Activated CD4-positive, alpha-beta T cell treated with anti-CD3 and anti-CD28 coated beads, Interleukin-2, amount 50 U/mL, for 4 hours (primary cell): ENCODE results near the gene KAZN.

ENCODE experiments used
- DNase-seq, 2 experiments: peaks; one replicate each; pipeline ENCODE4 v3.0.0-alpha.2; 2020

The KAZN gene

GRCh38 chr1:14748151-14748550, 149.7 kb downstream of the KAZN start:
- no peak for DNase-seq

GRCh38 chr1:14748977-14749376, 150.5 kb downstream of the KAZN start:
- no peak for DNase-seq

DNA sequence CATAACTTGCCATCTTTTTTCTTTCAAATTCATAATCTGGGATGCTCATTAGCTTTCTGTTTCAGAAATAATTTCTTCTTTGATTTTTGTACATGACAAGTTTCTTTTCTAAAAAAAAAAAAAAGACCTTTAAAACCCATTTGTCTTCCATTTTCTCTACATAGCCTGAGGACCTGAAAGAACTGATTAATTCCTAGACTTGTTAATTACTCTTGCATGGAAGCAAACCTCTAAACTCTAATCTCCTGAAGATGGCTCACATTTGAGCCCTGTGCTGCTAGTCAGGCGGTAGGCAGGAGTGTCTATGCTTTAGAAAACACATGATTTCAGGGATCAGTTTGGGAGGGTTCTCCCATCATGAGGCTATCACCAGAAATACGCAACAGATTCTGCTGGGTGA, 152.0 kb downstream of the KAZN start:
- DNase-seq, result no peak

- no peak for DNase-seq
These were observed 157.2 kb downstream of the KAZN start for GRCh38 chr1:14755518-14756252.

DNA sequence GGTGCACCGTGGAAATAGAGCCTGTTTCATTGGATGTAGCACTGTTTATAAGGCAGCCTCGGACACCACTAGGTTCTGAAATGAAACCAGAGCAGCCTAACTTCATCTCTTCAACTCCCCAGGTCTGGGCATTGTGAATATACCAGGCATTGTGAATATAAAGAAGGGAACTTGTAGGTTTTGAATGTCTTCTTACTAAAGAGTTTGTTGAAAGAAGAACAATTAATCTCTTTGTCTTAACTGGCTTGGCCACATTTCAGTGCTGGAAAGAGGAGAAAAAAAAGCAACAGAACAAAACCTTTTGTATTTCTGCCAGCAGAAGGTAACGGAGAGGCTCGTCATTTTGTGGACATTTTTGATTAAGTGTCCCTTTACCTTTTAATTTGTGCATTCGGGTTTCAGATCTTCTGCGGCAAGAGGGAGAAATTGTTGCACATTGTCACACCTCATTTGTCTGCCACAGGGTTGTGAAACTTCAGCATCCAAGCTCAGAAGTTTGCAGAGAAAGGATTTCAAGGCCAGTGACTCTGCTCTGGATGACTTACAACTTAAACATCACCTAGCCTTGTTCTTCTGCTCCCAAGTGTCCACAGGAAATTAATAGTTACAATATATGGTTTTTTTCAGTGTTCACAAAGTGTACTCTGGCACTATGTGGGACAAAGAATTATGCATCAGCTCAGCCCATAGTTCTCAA, 158.3 kb downstream of the KAZN start:
- no peak for DNase-seq

DNA sequence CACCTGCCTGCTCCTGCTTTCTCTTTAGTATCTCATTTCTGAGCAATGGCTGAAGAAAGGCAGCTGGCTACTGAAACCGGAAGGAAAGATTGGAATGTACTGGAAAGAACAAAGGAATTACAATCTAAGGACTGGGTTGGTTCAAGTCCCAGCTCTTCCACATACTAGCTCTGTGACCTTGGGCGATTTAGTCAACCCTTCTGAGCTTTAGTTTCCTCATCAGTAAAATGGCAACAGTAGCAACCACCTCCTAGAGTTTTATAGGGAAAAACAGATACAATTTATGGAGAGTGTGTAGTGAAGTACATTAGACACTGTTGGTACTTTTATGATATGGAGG, 158.8 kb downstream of the KAZN start:
- no peak for DNase-seq

DNA sequence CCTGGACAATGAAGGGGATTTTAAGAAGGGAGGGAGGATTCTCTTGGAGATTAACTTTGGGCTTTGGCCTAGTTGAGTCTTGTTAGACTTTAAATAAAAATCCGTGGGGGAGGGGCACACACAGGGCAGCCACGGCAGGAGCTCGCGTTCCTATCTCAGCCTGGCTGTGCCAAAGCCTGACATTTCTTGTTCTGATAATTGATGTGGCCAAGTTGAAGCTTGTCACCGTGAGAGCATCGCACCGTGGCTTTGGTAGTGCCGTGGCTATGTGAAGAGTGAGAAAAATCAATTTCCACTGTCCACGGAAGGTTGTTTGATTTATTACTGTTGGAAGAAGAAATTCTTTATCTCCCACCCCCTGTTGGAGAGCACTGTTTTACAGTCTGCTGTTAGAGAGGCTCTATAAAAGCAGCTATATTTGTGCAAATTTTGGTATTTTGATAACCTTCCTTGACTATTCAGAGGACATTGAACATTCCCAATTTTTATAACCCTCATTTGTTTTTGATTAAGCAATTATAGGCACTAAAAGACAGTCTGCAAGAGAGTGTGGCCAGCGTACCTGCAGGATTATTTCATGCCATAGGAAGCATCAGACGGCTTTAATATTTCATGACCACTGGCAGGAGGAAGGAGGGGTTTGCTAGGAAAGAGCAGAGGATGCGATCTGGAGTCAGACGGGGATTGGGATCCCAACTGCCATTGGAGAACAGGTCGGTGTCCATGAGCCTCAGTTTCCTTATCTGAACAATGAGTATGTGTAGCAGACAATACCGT, 160.7 kb downstream of the KAZN start:
- no peak for DNase-seq

DNA sequence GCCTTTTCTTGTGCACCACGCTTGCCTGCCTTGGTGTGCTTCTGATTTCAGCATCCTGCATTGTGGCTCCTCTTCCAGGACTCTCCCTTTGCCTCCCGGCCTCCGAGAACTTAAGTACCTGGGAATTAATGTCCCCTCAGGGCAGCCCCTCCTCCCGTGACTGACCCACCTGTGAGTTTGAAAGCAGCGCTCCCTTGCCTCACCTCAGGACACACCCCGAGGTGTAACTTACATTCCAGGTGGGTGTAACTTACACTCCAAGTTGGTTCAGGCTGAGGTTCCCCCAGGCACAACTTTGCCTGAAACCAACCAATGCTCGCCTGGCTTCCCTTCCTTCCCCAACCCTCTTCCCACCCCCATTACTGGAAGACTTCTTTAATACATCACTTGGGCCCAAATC, 161.4 kb downstream of the KAZN start:
- DNase-seq, result no peak

DNA sequence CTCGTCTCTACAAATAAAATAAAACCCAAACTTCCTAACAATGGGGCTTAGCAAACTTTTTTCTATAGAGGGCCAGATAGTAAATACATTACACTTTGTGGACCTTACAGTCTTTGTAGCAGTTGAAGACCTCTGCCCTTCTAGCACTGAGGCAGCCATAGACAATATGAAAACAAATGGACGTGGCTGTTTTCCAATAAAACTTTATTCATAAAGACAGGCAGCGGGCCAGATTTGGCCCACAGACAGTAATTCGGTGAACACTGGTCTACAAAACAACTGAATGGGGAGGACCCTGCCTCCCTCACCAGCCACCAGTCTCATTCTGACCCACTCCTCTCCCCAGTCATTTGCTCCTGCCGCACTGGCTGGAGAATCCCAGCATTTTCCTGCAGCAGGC, 162.3 kb downstream of the KAZN start:
- DNase-seq, result no peak

DNA sequence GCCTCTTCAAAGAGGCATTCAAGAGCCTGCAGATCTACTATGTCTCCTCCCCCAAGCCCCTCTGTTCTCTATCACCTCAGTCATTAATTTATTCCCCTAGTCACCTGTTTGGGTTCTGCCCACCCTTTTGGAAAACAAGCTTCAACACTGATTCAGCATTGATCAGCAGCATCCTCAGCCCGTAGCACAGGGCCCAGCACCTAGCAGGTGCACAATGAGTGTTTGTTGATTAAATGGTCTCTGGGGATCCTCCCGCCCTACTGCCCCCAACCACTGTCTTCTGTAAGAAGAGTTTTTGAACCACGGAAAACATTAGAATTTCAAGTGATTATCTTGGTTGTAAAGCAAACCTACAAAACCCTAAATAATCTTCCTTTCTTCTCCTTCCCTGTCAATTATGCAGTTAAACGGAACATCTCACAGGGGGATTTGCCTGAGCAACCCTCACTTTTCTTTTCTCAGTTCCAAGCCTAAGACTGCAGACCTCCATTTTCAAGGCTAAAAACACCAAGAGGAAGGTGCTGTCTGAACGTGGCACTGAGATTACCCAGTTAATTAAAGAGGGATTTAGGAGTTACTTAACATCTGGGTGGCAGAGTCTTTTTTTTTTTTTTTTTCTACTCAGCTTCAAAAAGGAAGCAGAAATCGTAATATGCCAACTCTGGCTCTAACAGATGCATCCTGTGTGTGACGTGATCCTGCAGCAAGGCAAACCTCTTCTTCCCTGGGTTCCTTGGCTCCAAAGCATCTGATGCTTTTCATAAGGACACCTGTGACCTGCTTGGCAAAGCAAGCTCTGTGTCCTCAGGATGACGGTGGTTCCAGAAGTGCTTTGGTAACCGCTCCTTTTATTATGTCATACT, 163.0 kb downstream of the KAZN start:
- DNase-seq, result no peak

DNA sequence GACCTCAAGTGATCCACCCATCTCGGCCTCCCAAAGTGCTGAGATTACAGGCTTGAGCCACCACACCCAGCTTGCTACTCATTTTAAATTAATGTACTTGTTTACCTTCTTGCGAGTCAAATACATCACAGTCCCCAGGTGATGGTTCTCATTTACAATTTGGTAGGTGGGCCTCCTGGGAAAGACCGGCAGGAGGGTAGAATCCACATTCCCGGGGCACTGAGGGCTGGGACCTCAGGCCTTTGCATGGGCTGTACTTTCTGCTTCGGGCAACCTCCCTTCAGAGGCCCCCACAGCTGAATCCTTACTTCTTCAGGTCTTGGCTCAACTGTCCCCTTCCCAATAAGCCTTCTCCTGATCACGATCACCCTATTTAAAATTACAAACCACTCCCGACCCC, 165.5 kb downstream of the KAZN start:
- DNase-seq, result no peak

GRCh38 chr1:14765773-14766172, 167.3 kb downstream of the KAZN start:
- no peak for DNase-seq

DNA sequence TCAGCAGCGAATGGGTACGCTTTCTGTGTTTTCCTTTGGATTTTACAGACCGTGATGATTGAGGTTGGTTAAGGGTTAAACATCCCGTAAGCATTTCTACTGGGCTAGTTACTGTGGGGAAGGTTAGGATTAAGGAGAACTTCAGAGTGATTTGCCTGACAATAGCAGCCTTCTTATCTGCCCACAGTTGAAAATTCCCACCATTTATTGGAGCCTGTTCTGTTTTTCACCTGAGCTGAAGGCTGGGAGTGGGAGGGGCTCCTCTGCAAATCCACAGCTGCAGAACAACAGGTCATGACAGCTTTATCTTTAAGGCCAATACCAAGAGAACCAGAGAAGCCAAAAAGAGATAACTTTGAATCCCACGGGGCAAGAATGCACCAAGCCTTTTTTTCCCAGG, 168.6 kb downstream of the KAZN start:
- no peak for DNase-seq

DNA sequence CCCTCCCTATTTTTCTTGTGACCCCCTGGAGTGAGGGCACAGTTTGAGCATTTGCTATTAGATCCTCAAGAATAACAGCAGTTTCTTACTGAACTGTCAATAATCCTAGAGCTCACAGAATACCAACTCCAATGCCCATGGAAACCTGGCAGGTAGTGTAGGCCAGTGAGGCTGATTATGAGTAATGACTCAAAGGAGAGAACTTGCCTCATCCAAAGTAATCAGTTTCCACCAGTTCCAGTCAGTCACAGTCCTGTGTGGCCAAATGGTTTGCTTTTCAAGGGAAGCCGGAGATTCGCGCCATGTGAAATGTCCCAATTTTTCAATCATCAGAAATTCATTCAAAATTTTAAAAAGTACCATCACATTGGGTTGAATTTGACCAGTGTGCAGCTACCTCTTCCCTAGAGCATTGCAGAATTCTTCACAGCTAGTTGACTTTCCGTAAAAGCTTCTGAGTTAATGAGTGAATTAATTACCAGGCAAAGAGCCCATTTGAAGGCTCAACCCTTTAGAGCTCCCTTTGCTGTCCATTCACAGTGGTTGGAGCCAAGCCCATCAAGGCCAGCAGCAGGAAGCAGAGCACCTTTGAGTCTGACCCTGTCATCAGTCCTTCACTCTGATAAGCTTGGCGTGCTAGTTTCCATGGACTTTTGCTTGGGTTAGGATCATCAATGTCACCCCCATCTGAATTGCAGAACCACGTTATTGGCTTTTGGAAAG, 170.3 kb downstream of the KAZN start:
- no peak for DNase-seq

GRCh38 chr1:14769486-14770274, 171.2 kb downstream of the KAZN start:
- no peak for DNase-seq

GRCh38 chr1:14773396-14774025, 175.0 kb downstream of the KAZN start:
- DNase-seq, result no peak

DNA sequence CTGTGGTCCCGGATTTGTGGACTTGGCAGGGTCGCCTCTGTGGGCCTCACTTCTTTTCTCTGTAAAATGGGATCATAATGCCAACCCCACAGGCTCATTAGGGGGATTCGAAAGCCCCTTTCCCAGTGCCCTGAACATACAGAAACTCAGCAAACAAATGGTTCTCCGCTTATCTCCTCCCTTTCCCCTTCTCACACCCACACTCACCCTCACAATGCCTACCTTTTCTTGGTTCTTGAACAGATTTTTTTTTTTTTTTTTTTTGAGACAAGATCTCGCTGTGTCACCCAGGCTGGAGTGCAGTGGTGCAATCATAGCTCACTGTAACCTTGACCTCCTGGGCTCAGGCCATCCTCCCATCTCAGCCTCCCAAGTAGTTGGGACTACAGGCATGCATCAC, 175.7 kb downstream of the KAZN start:
- DNase-seq, result no peak

GRCh38 chr1:14774988-14775387, 176.5 kb downstream of the KAZN start:
- DNase-seq, result no peak

- no peak for DNase-seq
These were observed 176.9 kb downstream of the KAZN start for GRCh38 chr1:14775434-14775833.

DNA sequence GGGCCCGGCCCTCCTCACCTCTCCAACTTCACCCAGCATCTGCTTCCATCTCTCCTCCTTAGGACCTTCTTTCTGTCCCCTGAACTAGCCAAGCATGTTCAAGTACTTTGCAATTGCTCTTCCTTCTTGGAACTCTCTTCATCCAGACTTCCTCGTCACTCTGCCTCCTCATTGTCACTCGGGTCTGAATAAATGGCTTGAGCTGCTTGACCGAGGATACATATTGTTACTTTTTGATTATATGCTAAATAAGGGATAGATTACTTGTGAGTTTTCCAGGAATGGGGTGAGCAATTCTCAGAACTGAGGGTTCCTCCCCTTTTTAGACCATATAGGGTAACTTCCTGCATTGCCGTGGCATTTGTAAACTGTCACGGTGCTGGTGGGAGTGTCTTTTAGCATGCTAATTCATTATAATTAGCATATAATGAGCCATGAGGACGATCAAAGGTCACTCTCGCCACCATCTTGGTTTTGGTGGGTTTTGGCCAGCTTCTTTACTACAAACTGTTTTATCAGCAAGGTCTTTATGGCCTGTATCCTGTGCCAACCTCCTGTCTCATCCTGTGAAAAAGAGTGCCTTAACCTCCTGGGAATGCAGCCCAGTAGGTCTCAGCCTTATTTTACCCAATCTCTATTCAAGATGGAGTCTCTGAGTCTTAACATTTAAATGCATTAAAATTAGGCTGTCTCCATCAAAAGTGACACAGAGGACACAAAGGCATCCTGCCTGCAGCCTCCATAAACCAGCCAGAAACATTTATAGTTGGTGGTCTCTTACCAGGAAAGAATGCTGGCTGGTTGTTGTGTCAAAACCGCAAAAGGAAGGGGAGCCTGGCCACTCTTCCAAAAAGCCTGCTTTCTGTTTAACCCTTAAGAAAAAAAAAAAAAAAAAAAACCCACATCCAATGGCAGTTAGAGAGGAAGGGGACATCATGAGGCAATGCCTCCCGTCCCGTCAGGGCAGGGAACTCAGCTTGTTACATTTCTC, 179.3 kb downstream of the KAZN start:
- no peak for DNase-seq
